Measurements from ENCODE around the gene SORCS2.

Gene SORCS2

DNA sequence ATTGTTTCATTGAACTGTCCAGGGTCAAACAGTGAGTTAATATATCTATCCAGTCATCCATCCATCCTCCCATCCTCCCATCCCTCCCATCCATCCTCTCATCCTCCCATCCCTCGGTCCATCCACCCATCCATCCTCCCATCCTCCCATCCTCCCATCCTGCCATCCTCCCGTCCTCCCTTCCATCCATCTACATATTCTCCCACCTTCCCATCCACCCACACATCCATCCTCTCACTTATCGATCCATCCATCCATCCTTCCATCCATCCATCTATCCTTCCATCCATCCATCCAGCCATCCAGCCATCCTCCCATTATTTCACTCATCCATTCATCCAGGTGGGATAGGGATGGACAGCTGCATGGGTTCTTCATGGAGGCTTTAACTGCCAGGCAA is 277.8 kb downstream of the SORCS2 start:
- H3K36me3 Mint-ChIP-seq (ENCODE audit: low read depth), result no peaks in the 10 kb centered on the region
- H3K4me1 Mint-ChIP-seq (ENCODE audit: low read depth), result no peaks in the 10 kb centered on the region
- intact Hi-C loops (cut with micrococcal nuclease), result no loop called here
- H3K4me3 Mint-ChIP-seq, result no peak overlapping the region
- H3K27me3 Mint-ChIP-seq, result peaks cover 10% of the 10 kb centered on the region
- no peaks in the 10 kb centered on the region for H3K9me3 Mint-ChIP-seq
- no peak overlapping the region for H3K27ac Mint-ChIP-seq

DNA sequence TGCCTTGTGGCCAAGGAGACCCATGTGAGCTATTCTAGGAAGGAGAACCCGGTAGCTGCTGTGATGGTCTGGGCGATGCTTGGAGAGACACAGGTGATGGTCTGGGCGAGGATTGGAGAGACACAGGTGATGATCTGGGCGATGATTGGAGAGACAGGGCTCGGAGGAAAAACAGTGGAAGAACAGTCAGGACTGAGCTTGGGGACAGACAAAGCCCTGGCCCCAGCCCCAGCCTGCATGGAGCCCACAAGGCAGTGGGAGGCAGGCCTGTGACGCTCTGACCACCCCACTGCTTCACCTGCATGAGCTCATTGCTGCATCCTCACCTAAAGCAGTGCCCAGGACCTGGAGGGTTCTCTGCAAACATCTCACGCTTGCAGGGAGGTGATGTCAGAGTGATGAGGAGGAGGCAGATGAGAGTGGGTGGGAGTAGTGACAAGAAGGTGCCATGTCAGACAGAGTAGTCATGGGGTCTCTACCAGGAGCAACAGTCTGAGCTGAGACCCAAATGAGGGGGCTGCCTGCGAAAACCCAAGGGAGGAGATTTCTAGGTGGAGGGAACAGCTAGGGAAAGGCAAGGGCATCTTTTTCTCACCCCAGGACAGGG is 278.3 kb downstream of the SORCS2 start:
- Mint-ChIP-seq H3K9me3 (no peaks in the 10 kb centered on the region), H3K36me3 (ENCODE audit: low read depth) (no peaks in the 10 kb centered on the region), H3K27ac (no peak overlapping the region), H3K4me3 (no peak overlapping the region), H3K27me3 (peaks cover 10% of the 10 kb centered on the region), H3K4me1 (ENCODE audit: low read depth) (no peaks in the 10 kb centered on the region)
- intact Hi-C loops (cut with micrococcal nuclease), result no loop called here

DNA sequence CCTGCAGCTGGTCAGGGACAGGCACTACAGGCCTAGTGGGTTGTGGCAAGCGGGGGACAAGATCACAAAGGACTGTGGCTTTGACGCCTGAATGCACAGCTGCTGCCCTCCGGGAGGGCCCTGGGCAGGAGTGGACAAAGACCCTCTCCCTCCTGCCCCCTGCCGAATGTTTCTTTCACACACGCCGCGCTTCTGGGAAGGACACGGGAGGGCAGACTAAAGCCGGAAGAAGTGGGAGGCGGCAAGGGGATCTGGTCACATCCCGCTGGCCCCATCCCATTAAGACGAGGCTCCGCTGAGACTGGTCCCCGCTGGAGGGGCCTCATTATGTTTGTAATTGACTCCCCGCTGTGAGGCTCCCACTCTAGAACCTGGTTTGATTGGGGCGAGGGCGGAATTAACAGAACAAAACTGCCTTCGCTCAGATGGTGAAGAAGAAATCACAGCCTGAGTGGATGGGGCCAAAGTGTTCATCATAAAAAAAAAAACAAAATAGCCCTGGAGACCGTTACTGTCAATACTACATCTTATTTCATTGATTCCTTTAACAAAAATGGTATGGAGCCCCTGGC is 280.2 kb downstream of the SORCS2 start:
- Mint-ChIP-seq H3K4me1 (ENCODE audit: low read depth) (no peaks in the 10 kb centered on the region), H3K9me3 (no peaks in the 10 kb centered on the region), H3K27ac (no peak overlapping the region), H3K27me3 (peaks cover 12% of the 10 kb centered on the region), H3K4me3 (no peak overlapping the region), H3K36me3 (ENCODE audit: low read depth) (no peaks in the 10 kb centered on the region)
- intact Hi-C loops (cut with micrococcal nuclease), result no loop called here

DNA sequence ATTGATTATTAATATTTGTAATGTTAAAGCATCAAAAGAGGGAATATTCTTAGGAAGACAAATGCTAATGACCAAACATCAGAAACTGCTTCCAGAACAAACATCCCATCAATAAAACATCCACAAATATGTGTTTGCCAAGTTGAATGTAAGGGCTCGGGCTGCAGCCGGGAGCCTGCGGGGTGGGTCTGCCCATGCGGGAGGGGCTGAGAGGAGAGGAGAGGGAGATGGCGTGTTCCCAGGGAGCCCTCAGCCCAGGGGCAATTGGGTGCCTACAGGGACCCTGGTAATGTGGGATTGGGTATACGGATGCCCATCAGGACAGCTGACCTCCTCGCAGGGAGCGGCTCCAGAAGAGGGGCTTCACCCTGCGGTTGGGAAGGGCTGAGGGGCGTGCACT is 280.7 kb downstream of the SORCS2 start:
- intact Hi-C loops (cut with micrococcal nuclease), result no loop called here
- no peaks in the 10 kb centered on the region for H3K4me1 Mint-ChIP-seq (ENCODE audit: low read depth)
- no peaks in the 10 kb centered on the region for H3K36me3 Mint-ChIP-seq (ENCODE audit: low read depth)
- peaks cover 12% of the 10 kb centered on the region for H3K27me3 Mint-ChIP-seq
- no peaks in the 10 kb centered on the region for H3K9me3 Mint-ChIP-seq
- no peak overlapping the region for H3K4me3 Mint-ChIP-seq
- no peak overlapping the region for H3K27ac Mint-ChIP-seq

- Mint-ChIP-seq H3K9me3 (no peaks in the 10 kb centered on the region), H3K27ac (no peak overlapping the region), H3K4me1 (ENCODE audit: low read depth) (no peaks in the 10 kb centered on the region), H3K27me3 (peaks cover 12% of the 10 kb centered on the region), H3K36me3 (ENCODE audit: low read depth) (no peaks in the 10 kb centered on the region), H3K4me3 (no peak overlapping the region)
- intact Hi-C loops (cut with micrococcal nuclease), result no loop called here
Observed at GRCh38 chr4:7474320-7474719, 282.0 kb downstream of the SORCS2 start.

DNA sequence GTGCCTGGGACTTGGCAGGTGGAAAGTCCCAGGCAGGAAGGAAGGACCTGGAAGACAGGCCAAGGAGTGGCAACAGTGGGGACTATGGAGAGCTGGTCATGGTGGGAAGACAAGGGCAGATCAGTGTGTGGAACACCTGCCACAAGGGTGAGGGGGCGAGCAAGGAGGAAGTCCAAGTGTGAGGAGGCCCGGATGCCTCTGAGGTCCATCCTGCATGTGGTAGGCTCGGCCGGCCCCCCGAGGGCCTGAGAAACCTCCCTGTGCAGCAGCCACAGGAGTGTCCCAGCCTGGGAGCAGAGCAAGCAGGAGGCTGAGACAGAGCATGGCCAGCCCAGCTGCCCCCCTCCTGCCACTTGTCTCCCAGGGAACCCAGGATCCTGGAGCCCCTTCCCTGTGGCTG is 282.9 kb downstream of the SORCS2 start:
- Mint-ChIP-seq H3K27me3 (peaks cover 12% of the 10 kb centered on the region), H3K27ac (no peak overlapping the region), H3K9me3 (no peaks in the 10 kb centered on the region), H3K36me3 (ENCODE audit: low read depth) (no peaks in the 10 kb centered on the region), H3K4me1 (ENCODE audit: low read depth) (no peaks in the 10 kb centered on the region), H3K4me3 (no peak overlapping the region)
- intact Hi-C loops (cut with micrococcal nuclease), result no loop called here

DNA sequence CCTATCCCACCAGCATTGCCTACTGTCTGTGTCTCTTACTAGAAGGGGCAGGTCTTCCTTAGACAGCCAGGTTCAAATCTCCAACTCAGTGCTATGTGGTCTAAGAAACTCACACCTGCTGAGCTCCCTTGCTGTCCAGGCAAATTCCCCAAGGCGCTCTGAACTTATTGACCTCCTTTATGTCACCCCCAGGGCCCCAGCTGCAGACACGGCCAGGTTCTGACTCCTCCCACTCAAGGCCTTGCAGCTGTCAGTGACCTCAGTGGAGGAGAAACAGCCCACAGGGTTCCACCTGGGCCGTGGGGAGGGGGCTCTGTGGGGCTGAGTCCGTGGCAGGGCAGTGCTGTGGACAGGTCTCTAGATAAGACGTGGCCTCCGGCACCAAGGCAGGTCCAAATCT is 284.5 kb downstream of the SORCS2 start:
- Mint-ChIP-seq H3K4me3 (no peak overlapping the region), H3K9me3 (no peaks in the 10 kb centered on the region), H3K27me3 (peaks cover 12% of the 10 kb centered on the region), H3K36me3 (ENCODE audit: low read depth) (no peaks in the 10 kb centered on the region), H3K4me1 (ENCODE audit: low read depth) (no peaks in the 10 kb centered on the region), H3K27ac (no peak overlapping the region)
- intact Hi-C loops (cut with micrococcal nuclease), result no loop called here

DNA sequence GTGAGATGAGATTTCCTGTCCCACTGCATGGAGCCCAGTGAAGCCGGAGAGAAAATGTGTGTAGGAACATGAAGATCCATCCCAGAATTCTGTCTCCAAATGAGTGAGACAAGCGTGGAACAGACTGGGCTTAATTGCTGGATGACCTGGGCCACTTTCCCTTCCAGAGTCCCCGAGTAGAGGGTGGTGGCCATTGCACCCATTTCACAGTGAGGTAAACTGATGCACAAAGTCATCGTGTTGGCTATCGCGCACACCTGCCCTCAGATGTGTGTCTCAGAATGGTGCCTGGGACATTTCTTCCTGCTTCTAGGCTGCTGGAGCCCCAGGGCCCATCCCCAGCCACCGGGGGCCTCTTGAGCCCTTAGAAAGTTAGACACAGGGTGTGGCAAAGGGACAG is 285.4 kb downstream of the SORCS2 start:
- intact Hi-C loops (cut with micrococcal nuclease), result no loop called here
- H3K4me1 Mint-ChIP-seq (ENCODE audit: low read depth), result no peaks in the 10 kb centered on the region

GRCh38 chr4:7478665-7479064 is 286.3 kb downstream of the SORCS2 start:
- intact Hi-C loops (cut with micrococcal nuclease), result no loop called here
- Mint-ChIP-seq H3K4me3 (no peak overlapping the region), H3K36me3 (ENCODE audit: low read depth) (no peaks in the 10 kb centered on the region), H3K27ac (no peak overlapping the region), H3K27me3 (peaks cover 2% of the 10 kb centered on the region), H3K9me3 (no peaks in the 10 kb centered on the region), H3K4me1 (ENCODE audit: low read depth) (no peaks in the 10 kb centered on the region)

More for the DNA sequence above, 285.4 kb downstream of the SORCS2 start:
- Mint-ChIP-seq H3K4me3 (no peak overlapping the region), H3K27ac (no peak overlapping the region), H3K36me3 (ENCODE audit: low read depth) (no peaks in the 10 kb centered on the region), H3K27me3 (peaks cover 3% of the 10 kb centered on the region), H3K9me3 (no peaks in the 10 kb centered on the region)

GRCh38 chr4:7480423-7480822 is 288.1 kb downstream of the SORCS2 start:
- Mint-ChIP-seq H3K27ac (no peak overlapping the region), H3K27me3 (peaks cover 11% of the 10 kb centered on the region), H3K36me3 (ENCODE audit: low read depth) (no peaks in the 10 kb centered on the region), H3K9me3 (no peaks in the 10 kb centered on the region), H3K4me1 (ENCODE audit: low read depth) (no peaks in the 10 kb centered on the region), H3K4me3 (no peak overlapping the region)
- intact Hi-C loops (cut with micrococcal nuclease), result no loop called here

DNA sequence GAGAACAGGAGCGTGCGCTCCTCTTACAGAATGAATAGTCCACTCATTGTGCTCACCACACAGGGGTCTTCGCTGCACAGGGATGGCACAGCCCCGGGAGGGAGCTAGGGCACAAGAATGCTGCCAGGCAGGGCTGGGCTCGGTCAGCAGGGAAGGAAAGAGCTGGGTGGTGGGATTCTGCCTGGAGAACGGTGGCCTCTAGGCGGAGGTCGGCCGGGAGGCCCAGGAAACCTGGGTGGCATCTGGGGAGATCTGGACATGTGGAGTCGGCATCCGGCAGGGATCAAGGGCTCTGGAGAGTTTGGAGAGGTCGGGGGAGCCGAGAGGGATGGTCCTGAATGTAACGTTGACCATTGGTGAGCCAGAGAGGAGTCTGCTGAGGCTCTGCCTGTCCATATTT is 288.9 kb downstream of the SORCS2 start:
- intact Hi-C loops (cut with micrococcal nuclease), result no loop called here
- no peaks in the 10 kb centered on the region for H3K36me3 Mint-ChIP-seq (ENCODE audit: low read depth)

DNA sequence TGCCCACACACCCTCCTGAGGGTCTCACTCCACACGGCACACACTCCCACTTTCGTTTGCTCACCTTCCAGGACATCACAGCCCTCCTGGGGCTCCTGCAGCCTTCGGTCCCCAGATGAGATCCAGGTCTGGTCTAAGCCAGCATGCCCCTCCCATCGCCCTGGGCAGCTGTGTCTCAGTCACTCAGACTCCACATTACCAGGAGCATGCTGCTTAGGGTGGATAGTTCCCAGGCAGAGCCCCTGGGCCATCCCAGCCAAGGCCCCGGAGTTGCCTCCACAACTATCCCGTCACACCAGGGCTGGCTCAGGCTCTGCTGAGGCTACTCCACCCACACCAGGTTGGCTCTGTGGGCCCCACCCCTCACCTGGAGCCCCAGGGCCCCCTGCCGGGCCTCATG is 292.8 kb downstream of the SORCS2 start:
- intact Hi-C loops (cut with micrococcal nuclease), result no loop called here
- H3K4me1 Mint-ChIP-seq (ENCODE audit: low read depth), result no peaks in the 10 kb centered on the region

More for the DNA sequence above, 288.9 kb downstream of the SORCS2 start:
- no peaks in the 10 kb centered on the region for H3K4me1 Mint-ChIP-seq (ENCODE audit: low read depth)
- H3K27ac Mint-ChIP-seq, result no peak overlapping the region
- H3K9me3 Mint-ChIP-seq, result no peaks in the 10 kb centered on the region
- H3K27me3 Mint-ChIP-seq, result peaks cover 14% of the 10 kb centered on the region
- no peak overlapping the region for H3K4me3 Mint-ChIP-seq

GRCh38 chr4:7486101-7486500 is 293.8 kb downstream of the SORCS2 start:
- intact Hi-C loops (cut with micrococcal nuclease), result no loop called here
- no peak overlapping the region for H3K4me3 Mint-ChIP-seq
- H3K36me3 Mint-ChIP-seq (ENCODE audit: low read depth), result no peaks in the 10 kb centered on the region
- peaks cover 40% of the 10 kb centered on the region for H3K27me3 Mint-ChIP-seq
- H3K9me3 Mint-ChIP-seq, result no peaks in the 10 kb centered on the region
- no peaks in the 10 kb centered on the region for H3K4me1 Mint-ChIP-seq (ENCODE audit: low read depth)
- no peak overlapping the region for H3K27ac Mint-ChIP-seq

More for the DNA sequence above, 292.8 kb downstream of the SORCS2 start:
- Mint-ChIP-seq H3K27ac (no peak overlapping the region), H3K9me3 (no peaks in the 10 kb centered on the region), H3K27me3 (peaks cover 32% of the 10 kb centered on the region), H3K36me3 (ENCODE audit: low read depth) (no peaks in the 10 kb centered on the region), H3K4me3 (no peak overlapping the region)

GRCh38 chr4:7487502-7487901 is 295.2 kb downstream of the SORCS2 start:
- H3K27ac Mint-ChIP-seq, result no peak overlapping the region
- H3K36me3 Mint-ChIP-seq (ENCODE audit: low read depth), result no peaks in the 10 kb centered on the region
- peaks cover 40% of the 10 kb centered on the region for H3K27me3 Mint-ChIP-seq

More at GRCh38 chr4:7487502-7487901, 295.2 kb downstream of the SORCS2 start:
- intact Hi-C loops (cut with micrococcal nuclease), result no loop called here
- Mint-ChIP-seq H3K9me3 (no peaks in the 10 kb centered on the region), H3K4me3 (no peak overlapping the region), H3K4me1 (ENCODE audit: low read depth) (no peaks in the 10 kb centered on the region)

Measured in dendritic cell treated with granulocyte-macrophage colony-stimulating factor and Interleukin-4, amounts not matched to agents 40 ng/mL and 50 ng/mL, for 4 days (primary cell).